Astrocyte (in vitro differentiated cells and primary cell): ENCODE data around the gene CPEB4.

Experiments
- EZH2 ChIP-seq: IDR thresholded peaks from 2 replicates; pipeline ENCODE4 v1.6.1; 2012; ENCODE audit warnings: mild to moderate bottlenecking, low read length, inconsistent platforms; ENCODE audit not compliant: insufficient read depth
- TF ChIP-seq, protein P1 (sequence below): IDR thresholded peaks from 2 replicates; pipeline ENCODE4 v1.5.1; 2011; ENCODE audit warnings: low read depth, mild to moderate bottlenecking, inconsistent platforms, low read length, moderate library complexity; ENCODE audit not compliant: insufficient read depth

DNA sequence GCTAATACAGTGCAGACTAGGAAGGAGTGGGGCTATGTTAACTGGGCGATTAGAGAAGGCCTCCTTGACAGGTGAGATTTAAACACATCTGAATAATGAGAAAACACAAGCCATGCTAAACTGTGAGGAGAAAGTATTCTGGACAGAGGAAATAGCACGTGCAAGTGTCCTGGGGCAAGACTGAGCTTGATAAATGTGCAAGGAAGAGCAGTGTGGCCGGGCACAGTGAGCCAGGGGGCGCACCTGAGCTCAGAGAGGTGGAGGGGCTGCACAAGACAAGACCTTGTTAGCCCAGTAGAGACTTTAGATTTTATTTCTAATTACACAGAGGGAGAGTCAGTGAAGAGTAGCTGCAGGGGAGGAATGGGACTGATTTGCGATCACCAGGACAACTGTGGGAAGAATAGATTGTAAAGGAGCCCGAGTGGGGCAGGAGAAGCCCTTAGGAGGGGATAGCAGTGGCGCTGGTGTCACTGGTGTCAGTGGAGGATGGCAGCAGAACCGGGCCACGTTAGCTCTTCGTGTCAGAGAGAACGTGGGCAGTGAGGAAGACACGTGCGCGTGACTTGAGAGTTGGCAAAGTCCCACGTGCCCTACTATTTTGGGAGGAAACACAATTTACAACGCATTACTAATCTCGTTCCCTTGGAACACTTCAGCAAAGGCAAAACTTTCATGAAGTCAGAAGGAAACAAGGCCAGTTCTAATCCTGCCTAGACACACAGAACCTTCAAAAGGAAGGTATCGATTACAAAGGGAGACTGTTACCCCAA lies 82.9 kb downstream of the CPEB4 start:
- TF ChIP-seq, protein P1, sequence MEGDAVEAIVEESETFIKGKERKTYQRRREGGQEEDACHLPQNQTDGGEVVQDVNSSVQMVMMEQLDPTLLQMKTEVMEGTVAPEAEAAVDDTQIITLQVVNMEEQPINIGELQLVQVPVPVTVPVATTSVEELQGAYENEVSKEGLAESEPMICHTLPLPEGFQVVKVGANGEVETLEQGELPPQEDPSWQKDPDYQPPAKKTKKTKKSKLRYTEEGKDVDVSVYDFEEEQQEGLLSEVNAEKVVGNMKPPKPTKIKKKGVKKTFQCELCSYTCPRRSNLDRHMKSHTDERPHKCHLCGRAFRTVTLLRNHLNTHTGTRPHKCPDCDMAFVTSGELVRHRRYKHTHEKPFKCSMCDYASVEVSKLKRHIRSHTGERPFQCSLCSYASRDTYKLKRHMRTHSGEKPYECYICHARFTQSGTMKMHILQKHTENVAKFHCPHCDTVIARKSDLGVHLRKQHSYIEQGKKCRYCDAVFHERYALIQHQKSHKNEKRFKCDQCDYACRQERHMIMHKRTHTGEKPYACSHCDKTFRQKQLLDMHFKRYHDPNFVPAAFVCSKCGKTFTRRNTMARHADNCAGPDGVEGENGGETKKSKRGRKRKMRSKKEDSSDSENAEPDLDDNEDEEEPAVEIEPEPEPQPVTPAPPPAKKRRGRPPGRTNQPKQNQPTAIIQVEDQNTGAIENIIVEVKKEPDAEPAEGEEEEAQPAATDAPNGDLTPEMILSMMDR = no peak
- no peak for TF ChIP-seq EZH2
